Measurements from ENCODE around the gene NBPF3.
"Not testable (repeated sequence)": the region's sequence is repeated elsewhere in the genome, so short reads cannot be mapped to it uniquely, and the experiment has no call there.

Gene NBPF3

DNA sequence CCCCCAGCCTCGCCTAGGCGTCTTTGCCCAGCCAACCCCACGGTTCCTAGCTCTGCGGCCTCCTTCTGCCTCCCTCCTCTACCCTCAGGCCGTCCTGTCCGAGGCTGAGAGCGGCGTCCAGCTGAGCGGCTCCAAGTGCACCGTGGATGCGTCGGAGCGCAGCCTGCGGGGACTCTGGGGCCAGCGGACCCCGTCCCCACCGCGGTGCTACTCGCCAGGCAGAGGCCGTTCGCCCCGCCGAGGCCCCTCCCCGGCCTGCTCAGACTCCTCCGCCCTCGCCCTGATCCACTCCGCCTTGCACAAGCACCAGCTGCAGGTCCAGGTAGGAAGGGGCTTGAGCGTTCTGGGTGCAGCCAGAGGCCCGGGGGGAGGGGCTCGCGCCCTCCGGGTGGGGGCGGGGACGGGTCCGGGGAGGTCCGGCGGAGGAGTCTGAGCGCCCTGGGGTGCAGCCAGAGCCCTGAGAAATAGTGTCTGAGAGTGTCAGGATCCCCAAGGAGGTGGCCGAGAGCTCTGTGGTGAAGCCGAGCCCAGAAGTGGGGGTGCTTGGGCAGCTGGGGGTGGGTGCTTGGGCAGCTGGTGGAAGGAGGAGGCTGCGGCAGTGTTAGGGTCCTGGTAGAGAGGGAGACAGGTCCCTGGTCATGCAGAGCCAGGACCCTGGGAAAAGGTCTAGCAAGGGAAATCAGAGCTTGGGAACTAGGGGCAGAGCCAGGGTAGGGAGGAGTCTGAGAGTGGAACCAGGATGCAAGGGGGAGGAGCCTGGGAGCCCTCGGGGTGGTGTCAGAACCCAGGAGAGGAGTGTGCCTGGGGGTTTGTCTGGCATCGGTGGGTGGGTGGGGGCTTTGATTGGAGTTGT, 3.2 kb upstream of the NBPF3 start:
- H3K36me3 ChIP-seq (ENCODE audit: insufficient read depth, low read length), result no peaks in the 10 kb centered on the region
- no peak for DNase-seq (ENCODE audit: low read depth, low spot score)
- H3K9ac ChIP-seq (ENCODE audit: insufficient read length), result no peak overlapping the region
- no peaks in the 10 kb centered on the region for H3K9me3 ChIP-seq (ENCODE audit: low read depth, low read length)
- H3K27ac ChIP-seq, result no peak overlapping the region
- no peak overlapping the region for H3K4me3 ChIP-seq
- TF ChIP-seq EZH2 (IDR thresholded peaks at IDR 0.05) (no peak), POLR2AphosphoS5 (IDR thresholded peaks at IDR 0.05; ENCODE audit: borderline replicate concordance, low read depth, low read length) (no peak), FOXP2 (optimal IDR thresholded peaks at IDR 0.05; ENCODE audit: control extremely low read depth, extremely low read length, insufficient read depth) (no peak)

DNA sequence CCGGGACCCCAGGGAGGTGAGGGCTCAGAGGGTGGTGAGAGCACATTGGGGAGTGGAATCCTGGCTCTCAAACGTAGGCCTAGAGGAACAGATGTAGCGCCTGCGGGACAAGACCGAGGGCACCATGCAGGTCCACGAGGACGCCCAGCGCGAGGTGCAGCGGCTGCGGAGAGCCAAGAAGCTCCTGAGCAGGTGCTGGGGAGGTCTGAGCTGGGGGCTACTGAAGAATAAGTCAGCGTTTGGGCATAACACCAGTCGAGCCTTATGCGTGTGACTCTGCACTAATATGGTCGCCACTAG, 2.6 kb upstream of the NBPF3 start:
- TF ChIP-seq POLR2AphosphoS5 (IDR thresholded peaks at IDR 0.05; ENCODE audit: borderline replicate concordance, low read depth, low read length), result no peak
- TF ChIP-seq FOXP2 (optimal IDR thresholded peaks at IDR 0.05; ENCODE audit: control extremely low read depth, extremely low read length, insufficient read depth), result no peak
- no peak for TF ChIP-seq EZH2 (IDR thresholded peaks at IDR 0.05)
- Histone ChIP-seq H3K9me3 (ENCODE audit: low read depth, low read length) (no peaks in the 10 kb centered on the region), H3K9ac (ENCODE audit: insufficient read length) (no peak overlapping the region), H3K4me3 (no peak overlapping the region), H3K27ac (no peak overlapping the region), H3K36me3 (ENCODE audit: insufficient read depth, low read length) (no peaks in the 10 kb centered on the region)
- no peak for DNase-seq (ENCODE audit: low read depth, low spot score)

DNA sequence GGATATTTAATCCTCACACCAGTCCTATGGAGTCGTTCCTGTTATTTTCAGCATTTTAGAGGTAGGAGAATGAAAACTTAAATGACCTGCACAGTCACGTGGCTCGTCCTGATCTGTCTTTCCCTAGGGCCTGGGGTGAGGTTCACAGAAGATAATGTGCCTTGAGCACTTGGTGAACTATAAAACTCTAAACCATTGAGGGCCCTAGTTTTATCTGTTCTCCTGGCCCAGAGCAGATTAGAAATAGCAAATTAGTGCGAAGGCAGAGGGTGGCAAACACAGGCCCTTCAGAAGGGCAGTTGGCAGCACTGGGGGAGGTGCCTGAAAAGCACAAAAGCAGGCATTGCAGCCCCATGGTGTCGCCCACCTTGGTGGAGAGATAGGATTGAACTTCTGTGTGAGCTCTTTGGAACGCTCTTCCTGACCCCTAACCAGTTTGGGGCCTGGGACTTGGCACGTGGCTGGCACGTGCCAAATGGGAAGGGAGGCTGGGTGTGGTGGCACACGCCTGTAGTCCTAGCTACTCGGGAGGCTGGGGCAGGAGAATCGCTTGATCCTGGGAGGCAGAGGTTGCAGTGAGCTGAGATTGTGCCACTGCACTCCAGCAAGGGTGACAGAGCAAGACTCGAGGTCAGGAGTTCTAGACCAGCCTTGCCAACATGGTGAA, 1.2 kb upstream of the NBPF3 start:
- not testable (repeated sequence) for H3K9ac ChIP-seq (ENCODE audit: insufficient read length); H3K36me3 ChIP-seq (ENCODE audit: insufficient read depth, low read length); H3K4me3 ChIP-seq; DNase-seq (ENCODE audit: low read depth, low spot score); H3K9me3 ChIP-seq (ENCODE audit: low read depth, low read length)
- peak overlapping the region; percentile 14; the same call in 1 of the 2 replicates for H3K27ac ChIP-seq

DNA sequence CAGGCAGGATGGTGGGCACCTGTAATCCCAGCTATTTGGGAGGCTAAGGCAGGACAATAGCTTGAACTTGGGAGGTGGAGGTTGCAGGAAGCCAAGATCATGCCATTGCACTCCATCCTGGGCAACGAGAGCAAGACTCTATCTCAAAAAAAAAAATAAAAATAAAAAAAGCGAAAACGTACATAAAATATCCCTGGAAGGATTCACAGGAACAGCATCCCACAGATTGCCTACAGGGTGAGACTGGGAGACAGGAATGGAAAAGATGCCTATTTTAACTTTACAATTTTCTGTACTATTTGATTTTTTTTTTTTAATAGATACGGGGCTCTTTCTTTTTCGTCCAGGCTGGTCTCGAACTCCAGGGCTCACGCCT, 604 bp upstream of the NBPF3 start:
- DNase-seq (ENCODE audit: low read depth, low spot score), result no peak

DNA sequence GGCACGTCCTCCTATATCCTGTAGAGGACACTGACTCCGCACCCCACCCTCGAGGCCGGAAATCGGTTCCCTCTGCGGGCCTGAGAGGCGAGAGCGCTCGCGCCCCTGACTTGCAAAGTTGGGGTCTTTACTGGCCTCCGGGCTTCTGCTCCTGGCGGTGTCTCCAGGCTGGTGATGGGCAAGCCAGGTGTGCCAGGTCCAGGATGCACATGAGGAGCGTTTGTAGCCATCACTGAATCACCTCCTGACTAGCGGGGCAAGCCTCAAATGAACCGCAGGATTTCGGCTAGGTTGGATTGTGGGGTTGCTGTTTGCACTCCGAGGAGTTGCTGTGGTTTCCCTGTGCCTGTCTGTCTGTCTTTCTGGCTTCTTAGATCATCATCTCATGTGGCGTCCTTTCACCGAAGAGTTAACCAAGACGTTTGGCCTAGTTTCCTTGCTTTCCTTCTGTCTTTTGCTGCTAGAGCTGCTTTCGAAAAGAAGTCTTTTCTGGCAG, 741 bp downstream of the NBPF3 start:
- H3K36me3 ChIP-seq (ENCODE audit: insufficient read depth, low read length); DNase-seq (ENCODE audit: low read depth, low spot score); H3K9me3 ChIP-seq (ENCODE audit: low read depth, low read length): not testable (repeated sequence)
- Histone ChIP-seq H3K9ac (ENCODE audit: insufficient read length) (peak overlapping the region; percentile 84), H3K4me3 (peak overlapping the region; percentile 87), H3K27ac (peak overlapping the region; percentile 81)

More for the DNA sequence above, 604 bp upstream of the NBPF3 start:
- TF ChIP-seq FOXP2 (optimal IDR thresholded peaks at IDR 0.05; ENCODE audit: control extremely low read depth, extremely low read length, insufficient read depth), result no peak
- TF ChIP-seq POLR2AphosphoS5 (IDR thresholded peaks at IDR 0.05; ENCODE audit: borderline replicate concordance, low read depth, low read length), result no peak
- no peak for TF ChIP-seq EZH2 (IDR thresholded peaks at IDR 0.05)
- H3K27ac ChIP-seq, result 0 out of 2 replicates have a peak overlapping the region, but pooled peaks have one; percentile 49
- peak overlapping the region; percentile 87 for H3K4me3 ChIP-seq
- H3K9me3 ChIP-seq (ENCODE audit: low read depth, low read length), result no peaks in the 10 kb centered on the region
- no peaks in the 10 kb centered on the region for H3K36me3 ChIP-seq (ENCODE audit: insufficient read depth, low read length)
- peak overlapping the region; percentile 84 for H3K9ac ChIP-seq (ENCODE audit: insufficient read length)

DNA sequence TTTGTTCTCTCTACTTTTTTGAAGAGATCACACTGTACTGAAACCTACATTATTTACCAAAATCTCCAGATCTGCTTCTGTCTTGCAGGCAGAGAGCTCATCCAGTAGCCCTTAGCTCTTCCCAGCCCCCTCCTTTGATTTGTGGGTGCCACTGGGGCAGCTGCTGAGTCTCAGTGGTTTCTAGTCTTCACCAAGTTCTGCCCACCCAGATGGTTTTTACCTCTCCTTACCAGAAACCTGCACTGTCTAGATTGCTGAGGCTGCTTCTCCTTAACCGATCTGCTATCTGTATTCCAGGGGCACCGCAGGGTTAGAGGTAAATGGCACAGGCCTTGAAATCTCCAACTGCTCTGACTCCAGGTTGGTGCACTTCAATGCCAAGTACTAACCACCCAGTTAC, 6.7 kb downstream of the NBPF3 start:
- Histone ChIP-seq H3K27ac (peak overlapping the region; percentile 91), H3K36me3 (ENCODE audit: insufficient read depth, low read length) (peaks cover 36% of the 10 kb centered on the region)
- H3K9ac ChIP-seq (ENCODE audit: insufficient read length); H3K9me3 ChIP-seq (ENCODE audit: low read depth, low read length); DNase-seq (ENCODE audit: low read depth, low spot score); H3K4me3 ChIP-seq: not testable (repeated sequence)

DNA sequence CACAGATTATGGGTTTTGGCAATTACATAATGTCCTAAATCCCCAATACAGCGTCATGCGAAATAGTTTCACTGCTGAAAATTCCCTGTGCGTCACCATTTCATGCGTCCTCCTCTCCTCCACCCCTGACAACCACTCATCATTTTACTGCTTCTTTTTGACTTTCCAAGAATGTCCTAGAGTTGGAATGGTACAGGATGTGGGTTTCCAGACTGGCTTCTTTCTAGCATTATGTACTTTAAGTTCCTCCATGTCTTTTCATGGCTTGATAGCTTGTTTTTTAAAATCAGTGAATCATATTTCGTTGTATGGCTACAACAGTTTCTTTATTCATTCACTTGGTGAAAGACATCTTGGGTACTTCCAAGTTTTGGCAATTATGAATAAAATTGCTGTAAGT, 7.4 kb downstream of the NBPF3 start:
- Histone ChIP-seq H3K4me3 (peak overlapping the region; percentile 11; the same call in 1 of the 2 replicates), H3K36me3 (ENCODE audit: insufficient read depth, low read length) (peaks cover 36% of the 10 kb centered on the region), H3K9me3 (ENCODE audit: low read depth, low read length) (no peaks in the 10 kb centered on the region), H3K9ac (ENCODE audit: insufficient read length) (no peak overlapping the region), H3K27ac (peak overlapping the region; percentile 91)
- TF ChIP-seq FOXP2 (optimal IDR thresholded peaks at IDR 0.05; ENCODE audit: control extremely low read depth, extremely low read length, insufficient read depth) (no peak), EZH2 (IDR thresholded peaks at IDR 0.05) (no peak), POLR2AphosphoS5 (IDR thresholded peaks at IDR 0.05; ENCODE audit: borderline replicate concordance, low read depth, low read length) (no peak)
- peak; percentile 51 for DNase-seq (ENCODE audit: low read depth, low spot score)

DNA sequence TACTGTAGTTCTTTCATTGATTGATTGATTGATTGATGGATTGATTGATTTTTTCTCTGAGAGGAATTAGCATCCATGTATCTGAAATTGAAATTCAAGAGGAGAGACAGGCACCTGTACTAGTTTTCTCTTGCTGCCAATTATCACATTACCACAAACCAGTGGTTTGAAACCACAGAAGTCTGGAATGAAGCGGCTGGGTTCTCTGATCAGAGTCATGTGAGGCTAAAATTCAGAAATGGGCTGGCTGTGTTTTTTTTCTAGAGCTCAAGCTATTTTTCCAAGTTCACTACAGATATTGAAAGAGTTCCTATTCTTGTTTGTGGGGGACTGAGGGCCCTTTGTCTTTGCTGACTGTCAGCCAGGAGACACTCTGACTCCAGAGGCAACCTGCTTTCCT, 10.0 kb downstream of the NBPF3 start:
- no peak for DNase-seq (ENCODE audit: low read depth, low spot score)
- peaks cover 35% of the 10 kb centered on the region for H3K36me3 ChIP-seq (ENCODE audit: insufficient read depth, low read length)
- TF ChIP-seq EZH2 (IDR thresholded peaks at IDR 0.05) (no peak), FOXP2 (optimal IDR thresholded peaks at IDR 0.05; ENCODE audit: control extremely low read depth, extremely low read length, insufficient read depth) (no peak)
- H3K9ac ChIP-seq (ENCODE audit: insufficient read length), result no peak overlapping the region
- no peaks in the 10 kb centered on the region for H3K9me3 ChIP-seq (ENCODE audit: low read depth, low read length)
- H3K4me3 ChIP-seq, result no peak overlapping the region
- no peak overlapping the region for H3K27ac ChIP-seq

DNA sequence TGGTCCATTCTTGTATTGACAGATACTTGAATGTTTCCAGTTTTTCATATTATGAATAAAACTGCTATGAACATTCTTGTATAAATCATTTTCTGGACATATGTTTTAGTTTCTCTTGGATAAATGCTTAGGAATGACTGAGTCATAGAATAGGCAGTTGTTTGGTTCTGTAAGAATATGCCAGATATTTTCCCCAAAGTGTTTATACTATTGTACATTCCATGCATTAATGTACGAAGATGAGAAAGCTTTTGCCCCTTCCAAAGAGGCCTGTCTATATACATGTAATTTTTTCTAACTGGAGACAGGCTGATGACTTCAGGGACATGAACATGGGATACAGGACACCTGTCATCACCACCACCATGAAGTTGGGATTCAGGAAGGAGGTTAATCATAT, 11.3 kb downstream of the NBPF3 start:
- no peak for TF ChIP-seq FOXP2 (optimal IDR thresholded peaks at IDR 0.05; ENCODE audit: control extremely low read depth, extremely low read length, insufficient read depth)
- TF ChIP-seq EZH2 (IDR thresholded peaks at IDR 0.05), result no peak
- TF ChIP-seq POLR2AphosphoS5 (IDR thresholded peaks at IDR 0.05; ENCODE audit: borderline replicate concordance, low read depth, low read length), result no peak
- H3K9ac ChIP-seq (ENCODE audit: insufficient read length), result no peak overlapping the region
- no peaks in the 10 kb centered on the region for H3K9me3 ChIP-seq (ENCODE audit: low read depth, low read length)
- H3K4me3 ChIP-seq, result no peak overlapping the region
- peak overlapping the region; percentile 87 for H3K27ac ChIP-seq
- DNase-seq (ENCODE audit: low read depth, low spot score), result no peak
- H3K36me3 ChIP-seq (ENCODE audit: insufficient read depth, low read length), result peaks cover 41% of the 10 kb centered on the region

Measured in SK-N-MC (cell line).